CD4-positive, alpha-beta T cell treated with Interleukin-15 for 4 hours (primary cell): ENCODE data around the gene MMP23B.
"Not testable (repeated sequence)": the region's sequence is repeated elsewhere in the genome, so short reads cannot be mapped to it uniquely, and the experiment has no call there.

Experiments used
- DNase-seq: peaks from one replicate; pipeline ENCODE4 v3.0.0-alpha.2; 2020; ENCODE audit warnings: low spot score

Gene MMP23B

DNA sequence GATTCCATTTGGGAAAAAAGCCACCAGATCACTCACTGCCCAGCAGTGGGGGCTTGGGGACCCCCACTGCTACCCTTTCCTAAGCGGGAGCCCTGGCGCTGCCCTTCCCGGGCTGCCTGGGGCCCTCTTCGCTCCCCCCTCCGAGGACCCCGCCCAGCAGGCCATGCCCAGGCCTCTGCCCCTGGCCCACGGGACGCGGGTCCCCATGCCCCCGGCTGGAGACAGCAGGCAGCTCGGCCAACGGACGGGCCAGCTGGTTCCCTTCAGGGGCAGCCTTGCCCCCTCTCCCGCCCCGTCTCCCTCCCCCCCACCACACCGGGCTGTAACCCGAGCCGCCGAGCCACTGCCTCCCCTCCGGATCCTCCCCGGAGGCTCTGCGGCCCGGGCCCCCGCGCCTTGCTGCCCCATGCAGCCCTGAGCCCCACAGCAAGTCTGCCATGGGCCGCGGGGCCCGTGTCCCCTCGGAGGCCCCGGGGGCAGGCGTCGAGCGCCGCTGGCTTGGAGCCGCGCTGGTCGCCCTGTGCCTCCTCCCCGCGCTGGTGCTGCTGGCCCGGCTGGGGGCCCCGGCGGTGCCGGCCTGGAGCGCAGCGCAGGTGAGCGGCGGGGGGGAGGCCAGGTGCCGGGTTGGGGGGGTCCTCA lies at the start of gene MMP23B:
Gene MMP23B (plus strand): TSS at position 392 of the 639 bp plus-strand sequence. CDS start 46 bp downstream, at position 438.
- DNase-seq = no peak

DNA sequence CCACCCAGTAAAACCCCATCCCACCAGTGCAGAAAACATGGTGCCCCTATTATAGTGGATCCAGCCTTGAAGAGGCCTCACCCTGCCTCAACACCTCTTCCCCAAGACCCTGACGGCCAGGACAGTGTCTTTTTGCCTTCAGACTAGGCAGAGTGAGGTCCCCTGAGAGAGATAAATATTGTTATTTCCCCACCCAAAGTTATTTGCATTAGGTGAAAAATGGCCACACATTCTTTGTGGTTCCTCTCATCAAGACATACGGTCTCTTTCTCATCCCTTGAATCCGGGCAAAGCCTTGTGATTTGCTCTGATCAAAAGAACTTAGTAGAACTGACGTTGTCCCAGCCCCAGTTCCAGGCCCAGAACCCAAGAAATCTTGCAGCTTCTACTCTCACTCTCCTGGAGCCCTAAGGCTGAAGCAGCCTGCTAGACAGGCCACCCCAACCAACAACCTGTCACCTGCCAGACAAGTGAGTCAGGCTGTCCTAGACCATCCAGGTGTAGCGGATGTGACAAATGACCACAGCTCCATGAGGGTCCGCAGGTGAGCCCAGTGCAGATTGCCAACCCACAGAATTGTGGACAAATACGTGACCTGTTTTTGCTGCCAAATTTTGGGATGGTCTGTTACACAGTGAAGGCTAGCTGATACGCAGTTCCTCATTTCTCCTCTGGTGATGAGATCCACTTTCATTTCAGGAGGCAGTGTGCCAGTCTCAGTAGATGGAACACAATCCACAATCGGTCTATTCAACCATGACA lies 49.2 kb upstream of the MMP23B start:
- no peak for DNase-seq

DNA sequence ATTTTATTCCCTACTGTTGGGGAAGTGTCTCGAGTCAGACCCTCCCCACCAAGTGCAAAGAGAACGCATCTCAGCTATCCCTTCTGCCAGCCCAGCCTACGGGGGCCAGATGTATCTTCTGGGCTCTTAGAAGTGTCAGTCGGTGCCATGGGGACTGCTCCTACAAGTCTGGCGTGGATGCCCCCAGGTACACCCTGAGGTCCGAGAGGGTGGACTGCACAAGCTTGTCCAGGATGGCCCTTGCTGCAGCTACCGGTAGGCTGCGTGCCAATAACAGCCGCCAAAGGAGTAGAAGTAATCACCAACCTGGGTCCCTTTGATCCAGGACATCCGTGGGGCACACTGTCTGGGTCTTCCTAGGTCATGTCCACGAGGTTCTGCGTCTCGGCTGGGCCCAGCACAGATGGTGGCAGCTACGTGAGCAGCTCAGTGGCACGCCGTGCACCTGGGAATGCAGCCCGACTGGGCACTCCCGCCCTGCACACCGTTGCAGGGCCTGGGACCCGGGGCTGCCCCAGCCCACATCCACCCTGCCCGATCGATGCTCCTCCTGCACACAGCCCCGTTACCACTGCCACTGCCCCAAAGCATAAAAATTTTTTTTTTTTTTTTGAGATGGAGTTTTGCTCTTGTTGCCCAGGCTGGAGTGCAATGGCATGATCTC lies 48.5 kb upstream of the MMP23B start:
- no peak for DNase-seq

DNA sequence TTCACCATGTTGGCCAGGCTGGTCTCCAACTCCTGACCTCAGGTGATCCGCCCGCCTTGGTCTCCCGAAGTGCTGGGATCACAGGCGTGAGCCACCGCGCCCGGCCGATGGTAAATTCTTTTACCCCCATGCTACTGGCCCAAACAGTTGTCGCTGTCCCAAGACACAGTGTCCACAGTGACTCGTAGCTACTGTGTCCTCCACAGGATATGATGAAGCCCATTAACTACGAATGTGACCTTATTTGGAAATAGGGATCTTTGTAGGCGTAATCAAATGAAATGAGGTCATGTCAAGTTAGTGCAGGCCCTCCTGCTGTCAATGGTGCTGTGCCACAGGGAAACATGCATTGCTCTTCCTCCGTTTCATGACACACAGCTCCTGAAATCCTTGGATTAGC lies 40.5 kb upstream of the MMP23B start:
- no peak for DNase-seq

DNA sequence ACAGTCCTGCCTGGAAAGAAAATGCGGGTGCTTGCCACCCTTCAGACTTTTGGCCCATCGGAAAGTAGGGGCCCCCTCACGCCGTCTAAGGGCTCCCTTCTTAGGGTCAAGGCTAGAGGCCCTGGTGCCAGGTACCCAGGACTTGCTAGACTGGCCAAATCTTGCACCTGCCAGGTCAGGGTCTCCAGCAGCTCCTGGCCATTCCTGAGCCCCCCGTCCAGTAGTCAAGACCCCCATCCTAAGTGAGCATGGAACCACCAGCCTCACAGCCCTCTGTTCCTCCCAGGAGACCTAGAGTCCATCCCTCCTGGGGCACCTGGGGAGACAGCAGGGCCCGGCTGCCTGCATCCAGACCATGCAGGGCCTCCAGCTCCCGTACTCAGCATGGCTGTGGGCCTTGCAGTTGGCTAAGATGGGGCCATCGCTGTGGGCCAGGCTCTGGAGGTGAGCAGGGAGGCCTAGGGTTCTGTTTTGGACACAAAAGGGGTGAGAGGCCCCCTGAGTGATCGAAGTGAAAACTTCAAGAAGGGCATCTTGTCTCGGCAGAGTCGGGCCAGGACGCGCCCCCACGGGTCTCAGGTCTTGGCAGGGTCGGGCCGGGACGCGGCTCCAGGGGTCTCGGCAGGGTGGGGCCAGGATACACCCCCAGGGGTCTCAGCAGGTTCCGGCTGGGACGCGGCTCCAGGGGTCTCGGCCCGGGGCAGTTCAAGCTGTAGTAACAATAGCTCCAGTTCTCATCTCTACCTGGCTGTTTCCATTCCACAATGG lies 38.0 kb upstream of the MMP23B start:
- no peak for DNase-seq

DNA sequence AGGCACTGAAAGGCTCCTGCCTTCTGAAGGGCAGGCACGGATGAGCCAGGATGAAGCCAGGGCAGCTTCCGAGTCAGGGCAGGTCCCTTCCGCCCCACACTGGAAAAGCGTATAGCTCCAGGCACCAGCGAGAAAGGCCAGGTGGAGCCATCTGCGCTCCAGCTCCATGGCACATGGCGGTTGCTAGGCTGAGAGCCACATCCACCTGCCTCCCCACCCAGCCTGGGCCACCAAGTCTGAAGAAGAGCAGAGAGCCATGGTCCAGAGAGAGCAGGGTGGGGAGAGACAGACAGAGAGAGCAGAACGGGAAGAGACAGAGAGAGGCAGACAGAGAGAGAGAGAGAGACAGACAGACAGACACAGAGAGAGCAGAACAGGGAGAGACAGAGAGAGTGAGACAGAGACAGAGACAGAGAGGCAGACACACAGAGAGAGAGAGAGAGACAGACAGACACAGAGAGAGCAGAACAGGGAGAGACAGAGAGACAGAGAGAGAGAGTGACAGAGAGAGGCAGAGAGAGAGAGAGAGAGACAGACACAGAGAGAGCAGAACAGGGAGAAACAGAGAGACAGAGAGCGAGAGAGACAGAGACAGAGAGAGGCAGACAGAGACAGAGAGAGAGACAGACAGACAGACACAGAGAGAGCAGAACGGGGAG lies 37.2 kb upstream of the MMP23B start:
- no peak for DNase-seq

DNA sequence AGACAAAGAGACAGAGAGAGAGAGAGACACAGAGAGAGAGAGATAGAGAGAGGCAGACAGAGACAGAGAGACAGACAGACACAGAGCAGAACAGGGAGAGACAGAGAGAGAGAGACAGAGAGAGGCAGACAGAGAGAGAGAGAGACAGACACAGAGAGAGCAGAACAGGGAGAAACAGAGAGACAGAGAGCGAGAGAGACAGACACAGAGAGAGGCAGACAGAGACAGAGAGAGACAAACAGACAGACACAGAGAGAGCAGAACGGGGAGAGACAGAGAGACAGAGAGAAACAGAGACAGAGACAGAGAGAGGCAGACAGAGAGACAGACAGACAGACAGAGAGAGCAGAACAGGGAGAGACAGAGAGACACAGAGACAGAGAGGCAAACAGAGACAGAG lies 36.6 kb upstream of the MMP23B start:
- DNase-seq = not testable (repeated sequence)

DNA sequence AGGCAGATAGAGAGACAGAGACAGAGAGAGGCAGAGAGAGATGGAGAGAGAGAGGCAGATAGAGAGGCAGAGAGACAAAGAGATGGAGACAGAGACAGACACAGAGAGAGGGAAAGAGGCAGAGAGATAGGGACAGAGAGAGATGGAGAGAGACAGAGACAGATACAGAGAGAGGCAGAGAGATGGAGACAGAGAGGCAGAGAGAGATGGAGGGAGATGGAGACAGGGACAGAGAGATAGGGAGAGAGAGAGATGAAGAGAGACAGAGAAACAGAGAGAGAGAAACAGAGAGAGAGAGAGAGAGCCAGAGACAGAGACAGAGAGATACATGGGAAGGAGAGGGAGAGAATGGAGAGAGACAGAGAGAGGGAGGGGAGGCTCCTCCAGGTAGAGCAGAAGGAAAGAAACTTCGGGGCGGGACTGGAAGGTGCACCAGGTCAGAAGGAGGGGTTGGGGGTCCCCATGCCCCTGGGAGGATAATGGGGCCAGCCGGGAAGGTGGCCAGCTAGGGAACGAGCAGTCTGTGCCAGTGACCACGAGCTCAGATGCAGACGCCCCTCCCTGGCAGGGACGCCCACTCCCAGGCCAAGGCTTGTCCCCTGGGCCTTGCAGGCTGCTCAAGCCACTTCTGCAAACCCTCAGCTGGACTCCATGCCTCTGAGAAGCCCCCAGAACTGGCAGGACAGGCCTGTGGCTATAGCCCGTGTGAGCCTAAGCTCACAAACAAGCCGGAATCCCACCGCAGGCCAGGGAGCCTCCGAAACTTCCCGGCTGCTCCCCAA lies 35.3 kb upstream of the MMP23B start:
- DNase-seq = no peak

DNA sequence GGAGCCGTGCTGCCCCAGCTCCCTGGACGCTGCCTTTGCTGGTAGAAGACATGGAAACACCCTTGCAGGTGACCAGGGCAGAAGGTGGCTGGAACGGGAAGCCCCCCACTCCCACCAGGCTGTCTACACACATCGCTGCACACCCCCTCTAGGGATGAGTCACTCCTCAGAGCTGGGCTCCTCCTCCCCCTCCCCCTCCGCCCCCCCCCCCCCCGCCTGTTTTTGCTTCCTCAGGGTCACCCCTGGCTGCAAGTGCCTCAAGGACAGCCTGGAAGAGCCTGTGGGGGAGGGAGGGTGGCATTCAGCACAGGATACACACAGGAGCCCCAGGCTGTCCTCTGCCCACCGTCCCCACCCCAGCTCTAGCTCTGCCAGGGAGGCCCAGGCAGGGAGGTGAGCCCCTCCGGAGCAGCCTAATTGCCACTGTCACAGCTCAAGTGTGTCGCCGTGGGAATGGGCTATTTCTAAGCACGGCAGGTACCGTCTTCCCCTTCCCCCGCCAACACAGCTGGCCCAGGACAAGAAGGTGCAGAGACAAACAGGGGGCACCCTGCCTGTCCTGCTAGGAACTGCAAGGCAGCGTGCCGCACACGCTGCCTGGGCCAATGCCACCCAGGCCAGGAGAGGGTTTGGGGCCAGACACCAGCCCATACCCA lies 34.6 kb upstream of the MMP23B start:
- DNase-seq = no peak

DNA sequence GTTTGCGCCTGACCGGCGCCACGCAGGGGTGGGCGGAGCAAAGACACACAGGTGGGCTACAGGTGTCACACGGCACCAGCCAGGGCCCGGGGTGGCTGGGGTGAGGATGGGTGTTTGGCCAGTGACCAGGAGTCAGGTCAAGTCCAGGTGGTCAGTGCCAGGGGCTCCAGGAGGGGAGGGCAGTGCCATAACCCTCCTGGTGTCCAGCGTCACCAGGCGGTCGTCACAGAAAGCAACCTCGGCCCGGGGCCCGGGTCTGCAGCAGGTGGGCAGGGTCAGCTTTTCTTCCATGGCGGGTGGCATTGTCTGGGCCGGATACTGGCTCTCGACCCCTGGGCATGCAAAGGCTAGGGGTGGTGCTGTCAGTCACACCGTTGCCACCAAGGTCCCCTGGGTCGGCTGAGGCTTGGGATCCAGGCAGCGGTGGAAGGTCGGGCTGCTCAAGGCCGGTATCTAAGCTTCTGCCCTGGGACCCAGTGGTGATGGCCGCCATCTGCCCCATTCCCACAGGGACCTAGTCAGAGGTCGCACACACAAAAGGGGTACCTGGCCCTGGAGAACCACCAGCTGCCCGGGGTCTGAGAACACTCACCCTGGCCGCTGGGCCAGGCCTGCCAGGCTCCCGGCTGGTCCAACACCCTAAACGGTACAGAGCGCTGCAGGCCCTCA lies 33.8 kb upstream of the MMP23B start:
- no peak for DNase-seq

DNA sequence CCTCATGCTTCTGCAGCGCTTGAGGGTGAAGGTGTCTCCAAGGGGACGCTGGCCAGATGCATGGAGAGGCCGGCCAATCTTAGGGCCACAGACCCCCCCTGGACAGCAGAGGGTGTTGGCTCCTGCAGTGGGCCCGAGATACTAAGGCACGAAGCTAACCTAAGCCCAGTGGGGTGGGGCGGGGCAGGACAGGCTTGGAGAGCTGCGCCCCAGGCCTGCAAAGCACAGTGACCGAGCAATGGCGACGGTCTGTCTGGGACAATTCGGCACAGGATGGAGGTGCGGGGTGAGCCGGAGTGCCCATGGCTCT lies 33.3 kb upstream of the MMP23B start:
- no peak for DNase-seq

DNA sequence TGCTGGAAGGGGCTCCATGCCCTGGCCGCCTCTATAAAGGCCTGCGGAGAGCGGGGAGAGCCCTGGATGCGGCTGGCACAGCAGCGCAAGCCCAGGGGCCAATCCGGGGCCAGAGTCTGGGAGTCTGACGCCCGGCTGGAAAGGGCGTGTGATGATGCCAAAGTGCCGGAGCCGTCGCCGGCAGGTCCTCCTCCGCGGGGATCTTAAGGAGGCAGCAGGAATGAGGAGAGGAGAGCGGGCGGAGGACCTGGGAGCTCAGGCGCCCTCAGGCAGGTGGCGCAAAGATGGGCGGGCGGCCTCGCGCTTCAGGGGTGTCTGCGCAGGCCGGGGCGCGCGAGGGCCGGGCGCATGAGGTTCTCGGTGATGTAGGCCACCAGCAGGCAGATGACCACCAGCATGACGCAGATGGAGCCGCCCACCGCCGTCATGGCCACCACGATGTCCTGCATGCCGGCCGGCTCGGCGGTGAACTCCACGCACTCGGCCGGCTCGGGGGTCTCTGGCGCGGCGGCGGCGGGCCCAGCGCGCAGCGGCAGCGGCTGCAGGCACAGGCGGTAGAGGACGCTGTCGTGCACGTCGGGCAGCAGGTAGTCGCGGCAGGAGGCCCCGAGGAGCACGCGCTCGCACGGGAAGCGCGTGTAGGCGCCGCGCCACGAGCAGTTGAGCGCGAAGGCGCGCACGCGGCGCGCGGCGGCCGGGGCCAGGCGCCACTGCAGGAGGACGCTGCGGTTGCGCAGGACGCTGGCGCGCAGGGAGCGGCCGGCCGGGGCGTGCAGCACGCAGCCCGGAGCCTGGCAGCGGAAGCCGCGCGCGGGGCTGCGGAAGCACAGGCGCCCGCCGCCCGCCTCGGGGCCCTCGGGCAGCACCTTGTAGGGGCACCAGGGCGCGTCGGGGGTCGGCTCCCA lies 32.7 kb upstream of the MMP23B start:
- DNase-seq = peak; percentile 29

DNA sequence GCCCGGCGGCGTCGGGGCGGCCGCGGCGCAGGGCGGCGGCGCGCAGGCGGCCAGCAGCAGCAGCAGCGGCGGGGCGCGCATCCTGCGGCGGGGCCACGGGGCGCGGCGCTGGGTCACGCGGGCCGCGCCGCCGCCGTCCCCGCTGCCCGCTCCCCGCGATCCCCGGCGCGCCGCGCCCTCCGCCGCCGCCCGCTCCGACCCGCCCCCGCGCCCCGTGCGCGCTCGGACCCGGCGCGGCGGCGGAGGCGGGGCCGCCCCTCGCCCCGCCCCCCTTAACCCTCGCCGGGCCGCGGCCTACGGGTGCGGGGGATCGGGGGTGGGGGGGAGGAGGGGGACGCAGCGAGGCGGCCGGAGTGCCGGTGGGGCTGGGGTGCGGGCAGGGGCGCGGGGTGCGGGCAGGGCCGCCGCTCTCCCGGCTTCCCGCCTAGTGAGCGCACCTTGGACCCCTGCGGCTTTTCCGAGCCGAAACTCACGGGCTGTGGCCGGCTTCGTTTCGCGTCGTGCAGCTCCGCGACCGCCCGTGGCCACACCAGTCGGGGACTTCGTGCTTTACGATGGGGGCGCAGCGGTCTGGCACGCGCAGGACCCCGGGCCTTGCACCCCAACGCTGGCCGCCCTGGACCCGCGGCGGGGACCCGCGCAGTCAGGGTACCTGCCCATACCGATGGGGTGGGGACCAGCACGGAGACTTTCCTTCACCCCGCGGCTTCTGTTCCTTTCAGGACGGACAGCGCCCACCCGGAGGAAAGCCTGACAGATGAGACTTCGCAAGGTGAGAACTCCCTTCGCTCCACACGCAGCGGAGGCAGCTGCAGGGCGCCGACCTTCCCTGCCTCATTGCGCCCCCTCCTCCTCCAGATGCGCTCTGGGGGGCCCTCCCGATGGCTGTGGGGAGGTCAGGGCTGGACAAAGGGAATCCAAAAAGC lies 31.8 kb upstream of the MMP23B start, which contains the start of gene FNDC10:
Gene FNDC10 (minus strand): TSS at position 201 of the 926 bp plus-strand sequence. CDS start 120 bp downstream, at position 81.
- DNase-seq = no peak

DNA sequence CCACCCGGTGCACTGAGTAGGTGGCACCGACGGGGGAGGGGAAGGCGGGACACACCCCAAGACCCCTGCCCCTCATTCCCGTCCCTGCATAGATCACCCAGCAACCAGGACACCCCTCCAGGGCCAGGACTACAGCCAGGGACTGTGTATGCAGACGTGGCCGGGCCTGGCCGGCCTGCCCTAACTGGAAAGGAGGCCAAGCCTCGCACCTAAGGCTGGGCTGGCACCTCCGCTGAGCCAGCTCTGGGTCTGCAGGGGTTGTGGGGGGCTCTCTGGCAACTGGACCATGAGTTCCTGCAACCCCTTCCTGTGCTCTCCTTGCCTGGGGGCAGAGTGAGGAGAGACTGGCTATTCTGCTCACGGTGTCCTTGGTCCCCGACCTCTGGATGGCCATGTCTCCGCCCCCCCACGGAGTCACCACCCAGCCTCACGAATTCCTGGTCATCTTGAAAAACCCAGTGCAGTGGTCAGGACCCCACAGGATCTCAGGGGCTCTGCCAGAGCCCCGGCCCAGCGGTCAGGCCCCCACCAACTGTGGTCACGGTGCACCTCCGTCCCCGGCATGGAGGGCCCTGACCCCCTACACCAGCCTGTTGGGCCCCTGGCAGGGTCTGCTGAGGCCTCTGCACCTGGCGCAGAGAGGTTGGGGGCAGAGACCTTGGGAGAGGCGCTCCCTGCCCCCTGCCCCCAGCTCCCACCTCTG lies 31.0 kb upstream of the MMP23B start:
- no peak for DNase-seq

DNA sequence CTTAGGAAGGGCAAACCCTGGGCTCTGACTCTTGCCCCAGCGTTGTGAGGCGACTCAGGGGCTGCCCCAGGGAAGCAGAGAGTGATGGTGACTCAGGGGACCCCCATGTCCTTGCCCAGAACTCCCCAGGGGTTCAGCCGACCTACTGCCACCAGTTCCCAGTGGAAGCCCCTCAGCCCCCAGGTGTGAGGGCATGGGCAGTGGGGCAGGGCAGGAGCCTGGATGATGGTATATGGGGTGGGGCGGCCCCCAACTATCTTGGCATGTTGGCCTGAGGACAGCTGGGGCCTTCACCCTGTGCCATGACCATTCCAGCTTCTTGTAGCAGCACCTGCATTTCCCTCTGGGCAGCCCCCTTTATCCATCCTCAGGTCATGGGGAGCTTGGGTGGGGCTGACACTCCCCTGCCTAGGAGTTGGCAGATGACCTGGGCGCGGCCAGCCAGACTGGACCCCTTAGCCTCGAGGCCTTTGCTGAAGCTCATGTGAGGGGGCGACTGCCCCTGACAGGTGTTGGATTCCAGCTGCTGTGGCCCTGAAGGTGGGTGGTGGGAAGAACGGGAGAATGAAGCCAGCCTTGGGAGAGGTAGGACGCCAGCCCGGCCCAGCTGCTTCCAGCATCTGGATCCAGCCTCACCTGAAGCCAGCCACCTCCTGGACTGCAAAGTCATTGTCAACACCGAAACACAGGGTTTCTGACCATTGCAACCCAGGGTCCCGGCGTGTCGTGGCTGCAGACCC lies 30.2 kb upstream of the MMP23B start:
- no peak for DNase-seq

DNA sequence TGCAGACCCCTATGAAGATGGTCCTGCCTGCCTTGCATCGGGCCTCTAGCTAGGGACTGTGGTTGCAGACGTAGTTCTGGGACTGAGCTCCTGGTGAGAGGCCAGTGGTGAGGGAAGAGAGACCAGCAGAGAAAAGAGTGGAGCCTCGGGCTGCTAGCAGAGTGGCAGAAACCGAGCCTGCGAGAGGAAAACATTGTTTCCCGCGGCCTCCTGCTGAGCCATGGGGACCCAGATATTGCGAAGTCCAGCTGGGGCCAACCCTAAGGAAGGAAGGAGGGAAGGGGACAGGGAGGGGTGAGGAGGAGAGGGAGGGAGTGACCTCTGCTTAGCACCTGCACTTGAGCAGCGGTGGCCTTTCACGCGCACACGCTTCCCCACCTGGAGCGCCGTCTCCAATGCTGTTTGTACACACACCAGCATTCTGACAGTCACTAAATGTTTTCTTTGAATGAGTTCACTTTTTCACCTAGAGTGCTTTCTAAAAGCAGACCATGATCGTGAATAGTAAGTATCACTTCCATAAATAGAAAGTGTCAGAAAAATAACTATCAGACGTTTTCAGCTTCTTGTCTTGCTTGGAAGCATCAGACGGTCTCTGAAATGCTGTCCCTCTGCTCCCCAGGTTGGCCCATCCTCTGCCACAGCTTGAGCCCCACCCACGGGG lies 29.5 kb upstream of the MMP23B start:
- no peak for DNase-seq
